DMS 273 (cell line): ENCODE measurements around the gene TMTC4.
"Not testable (repeated sequence)": the region's sequence is repeated elsewhere in the genome, so short reads cannot be mapped to it uniquely, and the experiment has no call there.

Source experiments
- DNase-seq: peaks from one replicate; lab custom pipeline; 2025; ENCODE audit not compliant: unreplicated experiment; lab: John Stamatoyannopoulos, UW

The TMTC4 gene

GRCh38 chr13:100589178-100589725 lies 85.3 kb downstream of the TMTC4 start:
- DNase-seq: no peak

DNA sequence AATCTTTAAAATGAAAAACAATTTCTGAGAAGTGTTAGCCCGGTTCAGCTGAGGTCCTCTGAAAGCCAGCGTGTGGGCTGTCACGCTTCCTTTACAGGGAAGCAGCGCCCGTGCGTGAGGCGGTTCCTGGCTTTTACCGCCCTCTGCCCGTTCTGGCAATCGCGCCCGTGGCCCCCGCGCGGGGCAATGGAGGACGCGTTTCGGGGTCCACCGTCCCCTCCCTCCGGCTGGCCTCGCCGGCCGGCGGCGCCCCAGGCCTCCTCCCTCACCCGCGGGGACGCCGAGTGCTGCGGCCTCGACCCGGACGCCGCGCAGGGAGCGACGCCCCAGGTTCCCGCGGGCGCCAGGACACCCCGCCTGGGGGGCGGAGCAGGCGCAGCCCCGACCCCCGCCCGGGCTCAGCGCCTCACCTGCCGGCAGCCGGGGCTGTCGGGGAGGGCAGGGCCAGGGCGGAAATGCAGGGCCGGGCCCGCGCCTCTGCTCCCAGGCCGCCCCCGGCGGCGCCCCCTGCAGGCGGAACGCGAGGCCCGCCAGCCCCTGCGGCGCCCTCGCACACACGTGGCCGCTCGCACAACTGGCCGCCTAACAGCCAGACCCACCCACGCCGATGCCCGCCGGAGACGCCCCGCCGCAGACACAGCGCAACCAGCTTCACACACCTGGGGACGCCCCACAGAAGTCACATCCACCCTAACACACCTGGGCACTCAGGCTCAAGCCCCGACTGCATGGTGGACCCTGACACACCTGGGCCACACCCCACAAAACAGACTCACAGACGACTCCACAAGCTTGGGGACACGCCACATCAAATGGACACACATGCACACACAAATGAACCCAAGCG lies 86.0 kb downstream of the TMTC4 start, which contains the start of gene GGACT:
Gene GGACT (minus strand): TSS at position 459 of the 847 bp plus-strand sequence. CDS start 56,198 bp downstream, outside the sequence.
- DNase-seq: peak; percentile 80

DNA sequence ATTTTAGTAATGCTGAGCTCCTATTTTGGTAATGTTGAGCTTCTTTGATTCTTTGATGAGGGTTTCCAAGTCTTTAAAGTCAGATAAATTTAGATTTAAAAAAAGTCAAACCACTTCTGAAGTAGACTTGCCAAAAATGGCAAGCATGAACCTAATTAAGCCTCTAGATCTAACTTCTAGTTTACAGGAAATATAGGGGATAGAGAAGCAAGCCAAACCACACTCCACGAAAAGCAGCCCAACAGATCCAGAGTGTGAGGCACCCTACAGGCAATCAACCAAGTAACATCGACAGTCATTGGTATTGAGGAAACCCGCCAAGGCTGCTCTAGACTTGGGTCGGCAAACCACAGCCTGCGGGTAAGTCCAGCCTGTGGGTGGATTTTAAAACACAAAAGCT lies 89.7 kb downstream of the TMTC4 start:
- DNase-seq: no peak

GRCh38 chr13:100581504-100581903 lies 93.1 kb downstream of the TMTC4 start:
- DNase-seq: no peak

- DNase-seq: no peak
Measured at GRCh38 chr13:100581030-100581429, 93.6 kb downstream of the TMTC4 start.

GRCh38 chr13:100580045-100580444 lies 94.5 kb downstream of the TMTC4 start:
- no peak for DNase-seq

- DNase-seq: not testable (repeated sequence)
Measured at GRCh38 chr13:100577239-100577638, 97.4 kb downstream of the TMTC4 start.

- peak; percentile 81 for DNase-seq
Measured at GRCh38 chr13:100573121-100573520, 101.5 kb downstream of the TMTC4 start.

- no peak for DNase-seq
Measured at GRCh38 chr13:100566543-100566942, 108.1 kb downstream of the TMTC4 start.

GRCh38 chr13:100565286-100565685 lies 109.3 kb downstream of the TMTC4 start:
- no peak for DNase-seq

GRCh38 chr13:100564444-100565223 lies 110.0 kb downstream of the TMTC4 start:
- no peak for DNase-seq

DNA sequence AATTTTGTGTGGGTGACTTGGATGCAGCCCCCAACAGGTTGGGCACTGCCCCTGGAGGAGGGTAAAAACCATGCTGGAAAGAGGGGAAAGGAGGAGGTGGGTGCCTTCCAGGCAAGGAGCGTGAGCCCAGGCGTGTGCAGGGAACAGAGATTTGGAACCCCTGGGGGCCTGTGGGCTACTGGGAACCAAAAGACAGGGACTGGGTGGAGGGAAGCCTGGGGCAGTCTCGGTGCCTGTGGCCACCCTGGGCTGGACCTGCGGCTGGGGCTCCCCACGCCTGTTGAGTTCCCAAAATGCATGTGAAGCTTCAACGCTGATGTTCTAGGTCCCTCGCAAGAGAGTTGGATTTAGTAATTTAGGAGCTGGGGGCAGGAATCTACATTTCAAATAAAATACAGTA lies 110.8 kb downstream of the TMTC4 start:
- DNase-seq: no peak

- no peak for DNase-seq
Measured at GRCh38 chr13:100561599-100562204, 112.9 kb downstream of the TMTC4 start.

- DNase-seq: no peak
Measured at GRCh38 chr13:100561158-100561499, 113.5 kb downstream of the TMTC4 start.

DNA sequence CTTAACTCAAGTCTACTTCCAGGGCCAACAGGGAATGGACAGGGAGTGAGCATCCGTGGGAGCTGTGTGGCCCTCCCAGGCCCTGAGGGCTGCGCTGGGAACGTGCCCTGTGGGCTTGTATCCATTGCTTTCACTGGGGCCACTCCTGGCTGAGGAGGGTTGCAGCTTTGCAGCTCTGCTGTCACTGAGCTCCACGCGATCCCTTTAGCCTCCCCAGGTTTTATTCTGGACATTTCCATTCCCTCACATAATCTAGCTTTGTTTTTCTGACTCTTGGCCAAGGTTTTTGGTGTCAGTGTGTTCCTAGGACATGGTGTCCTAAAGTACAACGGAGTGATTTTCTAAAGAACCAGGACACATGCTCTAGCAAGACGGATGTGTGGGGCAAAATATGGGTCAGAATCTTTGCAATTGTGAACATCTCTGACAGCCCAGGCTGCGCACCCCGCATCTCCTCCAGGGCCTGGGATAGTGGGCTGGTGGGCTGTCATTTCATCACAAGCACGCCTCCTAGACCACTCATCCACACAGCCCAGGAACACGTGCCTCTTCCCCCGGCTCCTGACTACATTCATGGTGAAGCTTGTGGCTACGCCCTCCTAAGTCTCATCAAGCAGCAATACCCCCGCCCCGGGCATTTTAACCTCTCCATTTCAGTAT lies 114.0 kb downstream of the TMTC4 start:
- no peak for DNase-seq

DNA sequence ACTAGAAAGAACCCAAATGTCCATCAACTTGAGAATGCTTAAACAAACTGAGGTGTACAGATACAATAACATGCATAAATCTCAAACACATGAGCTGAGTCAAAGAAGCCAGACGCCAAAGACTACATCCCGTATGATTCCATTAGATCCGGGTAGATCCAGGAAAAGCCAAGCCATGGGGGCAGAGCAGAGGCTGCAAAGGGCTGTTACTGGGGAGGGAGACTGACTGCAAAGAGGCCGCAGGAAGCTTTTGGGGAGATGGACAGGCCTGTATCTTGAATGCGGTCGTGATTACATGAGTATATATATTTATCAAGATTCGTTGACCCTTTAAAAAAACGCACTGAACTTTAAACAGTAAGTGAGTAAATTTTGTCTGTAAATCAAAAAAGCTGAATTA lies 114.7 kb downstream of the TMTC4 start:
- DNase-seq: no peak
